ENCODE data around the gene SESTD1.

GRCh38 chr2:179107737-179108136 lies 156.9 kb downstream of the SESTD1 start:
- TF ChIP-seq, protein P1, sequence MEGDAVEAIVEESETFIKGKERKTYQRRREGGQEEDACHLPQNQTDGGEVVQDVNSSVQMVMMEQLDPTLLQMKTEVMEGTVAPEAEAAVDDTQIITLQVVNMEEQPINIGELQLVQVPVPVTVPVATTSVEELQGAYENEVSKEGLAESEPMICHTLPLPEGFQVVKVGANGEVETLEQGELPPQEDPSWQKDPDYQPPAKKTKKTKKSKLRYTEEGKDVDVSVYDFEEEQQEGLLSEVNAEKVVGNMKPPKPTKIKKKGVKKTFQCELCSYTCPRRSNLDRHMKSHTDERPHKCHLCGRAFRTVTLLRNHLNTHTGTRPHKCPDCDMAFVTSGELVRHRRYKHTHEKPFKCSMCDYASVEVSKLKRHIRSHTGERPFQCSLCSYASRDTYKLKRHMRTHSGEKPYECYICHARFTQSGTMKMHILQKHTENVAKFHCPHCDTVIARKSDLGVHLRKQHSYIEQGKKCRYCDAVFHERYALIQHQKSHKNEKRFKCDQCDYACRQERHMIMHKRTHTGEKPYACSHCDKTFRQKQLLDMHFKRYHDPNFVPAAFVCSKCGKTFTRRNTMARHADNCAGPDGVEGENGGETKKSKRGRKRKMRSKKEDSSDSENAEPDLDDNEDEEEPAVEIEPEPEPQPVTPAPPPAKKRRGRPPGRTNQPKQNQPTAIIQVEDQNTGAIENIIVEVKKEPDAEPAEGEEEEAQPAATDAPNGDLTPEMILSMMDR (IDR thresholded peaks at IDR 0.05; ENCODE audit: control extremely low read depth in 1 of 3, insufficient read depth in 1 of 3, low read depth in 1 of 3, low read length in 3 of 3): no peak
- TF ChIP-seq SIN3A (conservative IDR thresholded peaks at IDR 0.05 in 1 of 2, IDR thresholded peaks at IDR 0.05 in 1 of 2; ENCODE audit: low read depth in 1 of 2, low read length in 2 of 2) (no peak), TAF1 (IDR thresholded peaks at IDR 0.05; ENCODE audit: low read depth, low read length) (no peak), POU5F1 (IDR thresholded peaks at IDR 0.05; ENCODE audit: low read depth, low read length) (no peak), POLR2AphosphoS5 (IDR thresholded peaks at IDR 0.05; ENCODE audit: low read depth, low read length) (no peak), ASH2L (IDR thresholded peaks at IDR 0.05; ENCODE audit: low read length) (no peak), SP4 (IDR thresholded peaks at IDR 0.05; ENCODE audit: low read length) (no peak), EP300 (IDR thresholded peaks at IDR 0.05; ENCODE audit: borderline replicate concordance in 1 of 2, low read depth in 2 of 2, low read length in 2 of 2) (no peak), POLR2A (IDR thresholded peaks at IDR 0.05; ENCODE audit: control extremely low read depth in 1 of 2, low read depth in 2 of 2, low read length in 2 of 2) (no peak), TEAD4 (IDR thresholded peaks at IDR 0.05; ENCODE audit: low read depth, low read length) (no peak)
- TF ChIP-seq, protein P2, sequence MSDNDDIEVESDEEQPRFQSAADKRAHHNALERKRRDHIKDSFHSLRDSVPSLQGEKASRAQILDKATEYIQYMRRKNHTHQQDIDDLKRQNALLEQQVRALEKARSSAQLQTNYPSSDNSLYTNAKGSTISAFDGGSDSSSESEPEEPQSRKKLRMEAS (IDR thresholded peaks at IDR 0.05): no peak
